ENCODE measurements around the gene CERCAM.

The CERCAM gene

DNA sequence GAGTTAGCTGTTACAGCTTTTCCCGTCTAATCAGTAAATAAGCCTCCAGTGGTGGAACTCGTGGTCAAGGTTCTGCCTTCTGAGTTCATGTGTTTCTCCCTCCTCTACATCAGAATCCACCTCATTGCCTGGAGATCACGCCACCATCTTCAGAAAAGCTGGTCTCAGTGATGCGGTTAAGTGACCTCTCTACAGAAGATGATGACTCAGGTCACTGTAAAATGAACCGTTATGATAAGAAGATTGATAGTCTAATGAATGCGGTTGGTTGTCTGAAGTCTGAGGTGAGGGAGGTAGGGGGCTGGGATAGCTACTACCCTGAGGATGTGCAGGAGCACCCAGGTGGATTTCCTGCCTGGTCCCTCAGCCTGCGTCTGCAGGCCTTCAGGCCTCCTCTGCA, 48.4 kb downstream of the CERCAM start:
- Histone ChIP-seq H3K27me3 (ENCODE audit: insufficient read depth, low read length, poor library complexity, severe bottlenecking) (no peaks in the 10 kb centered on the region), H2AFZ (ENCODE audit: low read length) (no peak overlapping the region), H3K9ac (ENCODE audit: low read depth, low read length, poor library complexity, severe bottlenecking) (no peak overlapping the region), H3K9me2 (replicated peaks; ENCODE audit: low read depth, low read length) (no peaks in the 10 kb centered on the region), H3K36me3 (ENCODE audit: insufficient read depth, low read length) (peaks cover 29% of the 10 kb centered on the region; the same call in 1 of the 2 replicates), H3K4me2 (ENCODE audit: low read depth, low read length, poor library complexity, severe bottlenecking) (no peak overlapping the region), H3K9me3 (ENCODE audit: insufficient read depth, low read depth, low read length) (no peaks in the 10 kb centered on the region), H3K79me2 (ENCODE audit: insufficient read depth, low read length) (no peaks in the 10 kb centered on the region), H4K20me1 (ENCODE audit: insufficient read depth, low read length, poor library complexity, severe bottlenecking) (no peaks in the 10 kb centered on the region), H3F3A (ENCODE audit: low read depth) (no peaks in the 10 kb centered on the region), H3K4me3 (ENCODE audit: low read length, poor library complexity, severe bottlenecking) (no peak overlapping the region), H3K4me1 (ENCODE audit: insufficient read depth, low read length, poor library complexity, severe bottlenecking) (peaks cover 6% of the 10 kb centered on the region)
- TF ChIP-seq EZH2phosphoT487 (IDR thresholded peaks at IDR 0.05; ENCODE audit: borderline replicate concordance), result no peak
- TF ChIP-seq CTCF (conservative IDR thresholded peaks at IDR 0.05; ENCODE audit: low read length), result no peak

DNA sequence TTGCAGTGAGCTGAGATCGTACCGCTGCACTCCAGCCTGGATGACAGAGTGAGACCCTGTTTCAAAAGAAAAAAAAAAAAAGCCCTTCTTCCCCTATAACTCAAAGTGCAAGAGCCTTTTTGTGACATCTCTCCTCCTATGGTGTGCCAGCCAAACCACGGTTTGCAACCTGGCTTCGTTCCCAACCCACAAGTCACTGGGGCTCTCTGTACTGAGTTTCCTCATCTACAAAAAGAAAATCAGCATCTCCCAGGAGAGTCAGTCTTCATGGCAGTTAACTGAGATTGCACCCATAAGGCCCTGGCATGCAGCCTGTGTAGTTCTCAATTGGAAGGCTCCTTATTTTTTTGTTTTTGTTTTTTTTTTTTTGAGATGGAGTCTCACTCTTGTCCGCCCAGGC, 49.9 kb downstream of the CERCAM start:
- TF ChIP-seq EZH2phosphoT487 (IDR thresholded peaks at IDR 0.05; ENCODE audit: borderline replicate concordance), result no peak
- TF ChIP-seq CTCF (conservative IDR thresholded peaks at IDR 0.05; ENCODE audit: low read length), result no peak
- H3K4me3 ChIP-seq (ENCODE audit: low read length, poor library complexity, severe bottlenecking), result no peak overlapping the region
- H3F3A ChIP-seq (ENCODE audit: low read depth), result no peaks in the 10 kb centered on the region
- no peaks in the 10 kb centered on the region for H3K9me3 ChIP-seq (ENCODE audit: insufficient read depth, low read depth, low read length)
- H3K4me2 ChIP-seq (ENCODE audit: low read depth, low read length, poor library complexity, severe bottlenecking), result no peak overlapping the region
- H3K27me3 ChIP-seq (ENCODE audit: insufficient read depth, low read length, poor library complexity, severe bottlenecking), result no peaks in the 10 kb centered on the region
- no peaks in the 10 kb centered on the region for H3K9me2 ChIP-seq (replicated peaks; ENCODE audit: low read depth, low read length)
- H3K9ac ChIP-seq (ENCODE audit: low read depth, low read length, poor library complexity, severe bottlenecking), result no peak overlapping the region
- no peaks in the 10 kb centered on the region for H4K20me1 ChIP-seq (ENCODE audit: insufficient read depth, low read length, poor library complexity, severe bottlenecking)
- peaks cover 6% of the 10 kb centered on the region for H3K4me1 ChIP-seq (ENCODE audit: insufficient read depth, low read length, poor library complexity, severe bottlenecking)
- peaks cover 32% of the 10 kb centered on the region; the same call in 1 of the 2 replicates for H3K36me3 ChIP-seq (ENCODE audit: insufficient read depth, low read length)
- no peak overlapping the region for H2AFZ ChIP-seq (ENCODE audit: low read length)
- no peaks in the 10 kb centered on the region for H3K79me2 ChIP-seq (ENCODE audit: insufficient read depth, low read length)

GRCh38 chr9:128473104-128473503, 52.4 kb downstream of the CERCAM start:
- Histone ChIP-seq H3K9ac (ENCODE audit: low read depth, low read length, poor library complexity, severe bottlenecking) (no peak overlapping the region), H3F3A (ENCODE audit: low read depth) (no peaks in the 10 kb centered on the region), H3K4me3 (ENCODE audit: low read length, poor library complexity, severe bottlenecking) (no peak overlapping the region), H3K9me2 (replicated peaks; ENCODE audit: low read depth, low read length) (no peaks in the 10 kb centered on the region), H3K36me3 (ENCODE audit: insufficient read depth, low read length) (peaks cover 32% of the 10 kb centered on the region; the same call in 1 of the 2 replicates), H3K9me3 (ENCODE audit: insufficient read depth, low read depth, low read length) (no peaks in the 10 kb centered on the region), H2AFZ (ENCODE audit: low read length) (no peak overlapping the region), H3K4me2 (ENCODE audit: low read depth, low read length, poor library complexity, severe bottlenecking) (no peak overlapping the region), H4K20me1 (ENCODE audit: insufficient read depth, low read length, poor library complexity, severe bottlenecking) (no peaks in the 10 kb centered on the region), H3K79me2 (ENCODE audit: insufficient read depth, low read length) (no peaks in the 10 kb centered on the region), H3K4me1 (ENCODE audit: insufficient read depth, low read length, poor library complexity, severe bottlenecking) (peaks cover 6% of the 10 kb centered on the region), H3K27me3 (ENCODE audit: insufficient read depth, low read length, poor library complexity, severe bottlenecking) (no peaks in the 10 kb centered on the region)
- TF ChIP-seq CTCF (conservative IDR thresholded peaks at IDR 0.05; ENCODE audit: low read length), result no peak
- TF ChIP-seq EZH2phosphoT487 (IDR thresholded peaks at IDR 0.05; ENCODE audit: borderline replicate concordance), result no peak
